AG04450 (cell line): ENCODE data around the gene CLRN3. TPM values are rescaled to one million over a fixed set of nuclear protein-coding genes. Genes with fewer than 3 reads are reported as not detected.

ENCODE experiments used
- CTCF ChIA-PET: fragments of 300-600, 350-600 bp; formaldehyde crosslinking; extraction: SDS; loops from one replicate; lab custom pipeline; 2022; ENCODE audit warnings: antibody characterized with exemption, inconsistent platforms; lab: Charles Lee
- POLR2A ChIA-PET: fragments of 350-600 bp; formaldehyde crosslinking; extraction: SDS; loops from one replicate; lab custom pipeline; 2021; ENCODE audit warnings: antibody characterized with exemption, inconsistent platforms; lab: Yijun Ruan, JAX
- DNase-seq: peaks from one replicate; pipeline ENCODE4 v3.0.0-alpha.2; 2011; ENCODE audit warnings: low read depth, low spot score
- H3K27ac ChIP-seq: one replicate; pipeline ENCODE4 v1.5.1; 2012; ENCODE audit warnings: low read depth, low read length, control low read depth
- H3K27me3 ChIP-seq: one replicate; pipeline ENCODE4 v1.6.0; 2012; ENCODE audit warnings: low read length; ENCODE audit not compliant: control insufficient read depth, insufficient read depth
- H3K4me3 ChIP-seq: 2 replicates; pipeline ENCODE4 v1.5.1; 2011; ENCODE audit warnings: mild to moderate bottlenecking, low read depth, low read length, control low read depth
- H3K9me3 ChIP-seq: 2 replicates; pipeline ENCODE4 v1.5.1; 2012; ENCODE audit warnings: low read length; ENCODE audit not compliant: control insufficient read depth, insufficient read depth
- polyA plus RNA-seq: library from polyadenylated mRNA; depleted of rRNA; stranded (reverse); fragments of >200 nt; gene quantifications from 2 replicates; pipeline ENCODE4 v1.2.3, GENCODE V29; 2011
- TF ChIP-seq, protein P1 (sequence below): IDR thresholded peaks from 2 replicates; pipeline ENCODE4 v1.5.1; 2011; ENCODE audit warnings: low read depth, low read length, control low read depth, inconsistent platforms

The CLRN3 gene
- polyA plus RNA-seq, 1 experiment, result not detected

DNA sequence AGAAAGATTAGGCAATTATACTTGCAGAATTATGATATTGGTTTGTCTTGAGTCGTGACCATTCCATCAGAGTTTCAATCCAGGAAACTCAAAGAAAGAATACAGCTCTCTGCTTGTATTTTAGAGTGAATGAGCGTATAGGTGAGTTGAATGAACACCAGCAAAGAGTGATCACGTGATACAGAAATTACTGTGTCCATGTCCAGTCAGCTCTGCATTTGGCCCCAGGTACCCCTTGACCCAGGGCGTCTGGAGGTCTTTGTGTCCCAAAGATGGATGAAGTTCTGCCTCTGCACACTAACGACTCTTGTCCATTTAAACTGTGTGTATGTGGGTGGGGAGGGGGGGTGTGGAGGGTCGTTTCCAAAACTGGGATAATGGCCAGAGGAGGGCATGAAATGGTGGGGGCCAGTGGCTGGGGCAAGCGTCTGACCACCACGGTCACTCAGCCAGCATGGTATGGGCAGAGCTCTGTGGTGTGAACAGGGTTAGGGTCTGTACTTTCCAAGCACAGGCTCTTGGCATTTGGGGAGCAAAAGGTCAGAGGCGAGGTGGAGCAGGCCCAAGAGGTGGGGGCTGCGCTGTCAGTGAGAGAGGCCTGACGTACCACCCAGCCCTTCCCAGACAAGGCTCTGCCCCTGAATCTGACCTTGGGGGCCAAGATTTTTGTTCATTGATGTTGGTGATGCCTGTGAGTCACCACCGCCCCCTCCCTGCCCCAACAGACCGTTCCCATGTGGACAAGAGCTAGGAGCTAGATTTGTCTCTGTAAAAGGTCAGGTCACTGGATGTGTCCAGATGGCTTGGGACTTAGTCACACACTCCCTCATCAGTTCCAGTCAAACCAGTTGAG lies 15.6 kb upstream of the CLRN3 start:
- POLR2A ChIA-PET, result no interaction called here
- TF ChIP-seq, protein P1, sequence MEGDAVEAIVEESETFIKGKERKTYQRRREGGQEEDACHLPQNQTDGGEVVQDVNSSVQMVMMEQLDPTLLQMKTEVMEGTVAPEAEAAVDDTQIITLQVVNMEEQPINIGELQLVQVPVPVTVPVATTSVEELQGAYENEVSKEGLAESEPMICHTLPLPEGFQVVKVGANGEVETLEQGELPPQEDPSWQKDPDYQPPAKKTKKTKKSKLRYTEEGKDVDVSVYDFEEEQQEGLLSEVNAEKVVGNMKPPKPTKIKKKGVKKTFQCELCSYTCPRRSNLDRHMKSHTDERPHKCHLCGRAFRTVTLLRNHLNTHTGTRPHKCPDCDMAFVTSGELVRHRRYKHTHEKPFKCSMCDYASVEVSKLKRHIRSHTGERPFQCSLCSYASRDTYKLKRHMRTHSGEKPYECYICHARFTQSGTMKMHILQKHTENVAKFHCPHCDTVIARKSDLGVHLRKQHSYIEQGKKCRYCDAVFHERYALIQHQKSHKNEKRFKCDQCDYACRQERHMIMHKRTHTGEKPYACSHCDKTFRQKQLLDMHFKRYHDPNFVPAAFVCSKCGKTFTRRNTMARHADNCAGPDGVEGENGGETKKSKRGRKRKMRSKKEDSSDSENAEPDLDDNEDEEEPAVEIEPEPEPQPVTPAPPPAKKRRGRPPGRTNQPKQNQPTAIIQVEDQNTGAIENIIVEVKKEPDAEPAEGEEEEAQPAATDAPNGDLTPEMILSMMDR, result no peak
- H3K27me3 ChIP-seq, result peaks cover 4% of the 10 kb centered on the region
- H3K27ac ChIP-seq, result no peak overlapping the region
- H3K9me3 ChIP-seq, result peaks cover 7% of the 10 kb centered on the region; the same call in 1 of the 2 replicates
- CTCF ChIA-PET, result no interaction called here
- DNase-seq, result no peak
- no peak overlapping the region for H3K4me3 ChIP-seq

DNA sequence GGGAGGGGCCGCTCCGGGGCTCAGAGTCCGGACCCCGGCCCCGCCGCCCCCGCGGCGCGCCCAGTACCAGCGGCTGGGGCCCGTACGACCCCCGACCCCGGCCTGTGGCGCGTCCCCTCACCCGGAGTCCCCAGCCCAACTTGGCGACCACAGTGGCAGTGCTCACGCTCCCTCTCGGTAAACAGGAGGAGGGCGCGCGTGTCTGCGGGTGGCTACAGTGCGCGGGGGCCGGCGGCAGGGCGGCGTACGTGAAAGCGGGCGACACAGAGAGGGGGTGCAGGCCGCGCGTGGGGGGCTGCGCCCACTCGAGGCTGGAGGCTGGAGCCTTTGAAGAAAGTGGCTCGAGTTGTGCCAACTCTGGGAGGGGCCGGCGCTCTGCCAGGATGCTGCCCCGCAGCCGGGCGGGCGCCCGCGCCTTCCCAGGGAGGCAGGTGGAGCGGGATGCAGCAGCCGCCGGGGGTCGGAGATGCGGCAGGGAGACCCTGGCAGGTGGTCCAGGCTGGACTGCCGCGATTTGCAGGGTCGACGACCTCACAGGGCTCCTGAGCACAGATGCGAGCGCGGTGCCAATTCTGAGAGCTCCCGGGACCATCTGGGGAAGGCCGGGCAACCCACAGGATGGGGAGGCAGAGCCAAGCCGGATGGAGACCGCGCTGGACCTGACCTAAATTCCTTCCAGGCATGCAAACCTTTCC lies 14.8 kb upstream of the CLRN3 start:
- Histone ChIP-seq H3K27ac (no peak overlapping the region), H3K27me3 (peaks cover 4% of the 10 kb centered on the region), H3K9me3 (peaks cover 7% of the 10 kb centered on the region; the same call in 1 of the 2 replicates), H3K4me3 (no peak overlapping the region)
- TF ChIP-seq, protein P1, result no peak
- CTCF ChIA-PET, result interaction anchor here (0.7 to 2.9 kb wide), 2 partner anchors 103 to 162 kb away, joined by 6 to 18 read pairs; no protein-coding TSS in a partner anchor
- DNase-seq, result no peak
- POLR2A ChIA-PET, result no interaction called here

DNA sequence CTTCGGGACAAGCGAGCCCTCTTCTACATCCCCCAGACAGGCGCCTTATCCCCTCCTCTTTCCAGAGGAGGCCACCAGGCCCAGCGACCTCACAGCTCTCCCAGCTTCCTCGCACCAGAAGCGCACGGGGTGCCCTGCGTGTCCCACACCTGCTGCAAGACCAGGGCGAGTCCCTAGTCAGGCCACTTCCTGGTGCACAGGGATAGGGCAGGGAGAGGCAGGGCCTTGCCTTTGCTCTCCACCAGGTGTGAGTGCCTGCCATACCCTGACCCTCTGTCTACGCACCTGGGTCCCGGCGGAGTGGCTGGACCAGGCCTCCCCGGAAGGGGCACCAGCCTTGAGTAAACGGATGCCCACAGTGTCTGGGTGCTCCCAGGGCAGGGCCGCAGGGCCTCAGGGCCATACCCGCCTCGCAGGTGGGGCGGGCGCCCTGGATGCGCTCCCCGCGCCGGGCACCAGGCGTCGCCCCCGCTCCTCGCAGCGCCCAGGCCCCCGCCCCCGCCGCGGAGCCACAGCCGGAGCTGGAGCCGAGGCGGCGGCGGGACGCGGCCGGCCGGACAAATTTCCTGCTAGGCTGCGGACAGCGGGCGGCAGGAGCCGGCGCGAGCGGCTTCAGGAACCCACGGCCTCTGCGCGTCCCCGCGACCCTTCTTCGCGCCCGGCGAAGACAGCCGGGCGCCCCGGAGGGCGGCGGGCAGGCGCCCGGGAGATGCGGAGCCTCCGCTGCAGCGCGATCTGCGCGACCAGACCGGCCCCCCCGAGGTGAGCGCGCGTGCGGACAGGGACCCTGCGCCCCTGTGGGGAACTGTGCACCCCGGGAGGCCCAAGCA lies 14.0 kb upstream of the CLRN3 start, which contains the start of gene PTPRE:
PTPRE (plus strand) TSS at position 556 of the 830 bp plus-strand sequence. CDS start 133,779 bp downstream, outside the sequence.
- no peak within 1 kb of the TSS for H3K27ac ChIP-seq
- peaks cover 7% of the 10 kb centered on the region; the same call in 1 of the 2 replicates for H3K9me3 ChIP-seq
- TF ChIP-seq, protein P1, result no peak; the same call in 1 of the 2 replicates
- CTCF ChIA-PET, result interaction anchor here (0.7 to 2.9 kb wide), 4 partner anchors 104 to 163 kb away, joined by 3 to 18 read pairs (median 4); no protein-coding TSS in a partner anchor
- POLR2A ChIA-PET, result no interaction called here
- H3K4me3 ChIP-seq, result no peak within 1 kb of the TSS
- no peak for DNase-seq
- H3K27me3 ChIP-seq, result peaks cover 4% of the 10 kb centered on the region

DNA sequence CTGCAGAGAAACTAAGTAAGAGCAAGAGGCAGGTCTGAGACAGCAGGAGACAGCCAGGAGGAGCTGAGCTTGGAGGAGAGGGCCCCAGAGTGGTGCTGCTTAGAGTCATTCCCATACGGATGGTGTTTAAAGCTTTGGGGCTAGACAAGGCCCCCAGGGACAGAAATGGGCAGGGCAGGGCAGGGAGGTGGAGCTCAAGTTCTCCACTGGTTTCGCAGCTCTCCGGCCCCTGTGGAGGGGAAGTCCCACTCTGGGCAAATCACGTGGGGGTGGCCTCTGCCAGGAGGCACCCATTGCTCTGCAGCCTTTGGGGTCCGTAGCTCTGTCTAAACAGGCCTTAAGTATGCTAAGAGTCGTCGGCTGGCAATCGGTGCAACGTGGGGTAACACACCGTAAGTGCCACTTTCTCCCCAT lies 13.1 kb upstream of the CLRN3 start:
- no peak for DNase-seq
- ChIA-PET CTCF (interaction anchor here (0.5 to 2.9 kb wide), 3 partner anchors 105 to 168 kb away, joined by 3 to 18 read pairs (median 3); no protein-coding TSS in a partner anchor), POLR2A (no interaction called here)
- Histone ChIP-seq H3K9me3 (peaks cover 7% of the 10 kb centered on the region; the same call in 1 of the 2 replicates), H3K27me3 (peaks cover 4% of the 10 kb centered on the region), H3K27ac (no peak overlapping the region), H3K4me3 (no peak overlapping the region)
- TF ChIP-seq, protein P1, result no peak
